Endothelial cell of umbilical vein (primary cell): Measurements from ENCODE around the gene GRM5. TPM values are rescaled to one million over a fixed set of nuclear protein-coding genes. Genes with fewer than 3 reads are reported as not detected.
"Not testable (repeated sequence)": the region's sequence is repeated elsewhere in the genome, so short reads cannot be mapped to it uniquely, and the experiment has no call there.

ENCODE experiments used
- BruUV-seq: library from RNA; stranded (reverse); fragments of 400-500 nt; replicated peaks from 2 replicates; lab custom pipeline; 2021; lab: Mats Ljungman, UMichigan
- CTCF ChIA-PET: fragments of 300-600, 350-600 bp; sonication (Branson Sonifier 250); formaldehyde crosslinking; loops from one replicate; lab custom pipeline; 2021; ENCODE audit warnings: antibody characterized with exemption, inconsistent platforms; lab: Charles Lee
- POLR2A ChIA-PET: fragments of 300-600, 350-600 bp; sonication (Branson Sonifier 250); formaldehyde crosslinking; loops from one replicate; lab custom pipeline; 2021; ENCODE audit warnings: antibody characterized with exemption, inconsistent platforms; lab: Charles Lee
- DNase-seq: peaks from one replicate; pipeline ENCODE4 v3.0.0-alpha.2; 2011; ENCODE audit warnings: low read depth, low spot score
- FAIRE-seq: peaks from 2 replicates; lab custom pipeline; 2011; peaks lifted over from hg19 to GRCh38; lab: Jason Lieb, UNC
- H2AFZ ChIP-seq: 2 replicates; pipeline ENCODE4 v1.6.0; 2012; ENCODE audit warnings: low read depth, low read length, control low read depth, inconsistent platforms
- H3K27ac ChIP-seq: 2 replicates; pipeline ENCODE4 v1.5.1; 2011; ENCODE audit warnings: low read depth, mild to moderate bottlenecking, control low read depth, low read length, moderate library complexity; ENCODE audit not compliant: insufficient read depth
- H3K27me3 ChIP-seq, 2 experiments: 2 replicates each; pipeline versions ENCODE4 v1.6.0 to v1.6.1; 2011; ENCODE audit warnings: low read length in 2 of 2, mixed read lengths in 1 of 2; ENCODE audit not compliant: control insufficient read depth in 2 of 2, insufficient read depth in 2 of 2
- H3K36me3 ChIP-seq, 2 experiments: 2 replicates in 1 of 2; 3 replicates in 1 of 2; pipeline ENCODE4 v1.5.1; 2011; ENCODE audit warnings: low read length in 2 of 2, mild to moderate bottlenecking in 1 of 2, moderate library complexity in 1 of 2; ENCODE audit not compliant: control insufficient read depth in 2 of 2, insufficient read depth in 2 of 2; ENCODE audit errors: extremely low read depth in 1 of 2
- H3K4me1 ChIP-seq: 3 replicates; pipeline ENCODE4 v1.5.1; 2011; ENCODE audit warnings: mild to moderate bottlenecking, low read length; ENCODE audit not compliant: control insufficient read depth, insufficient read depth; ENCODE audit errors: extremely low read depth
- H3K4me2 ChIP-seq: 2 replicates; pipeline ENCODE4 v1.6.1; 2011; ENCODE audit warnings: low read length, control low read depth, mixed read lengths; ENCODE audit not compliant: insufficient read depth
- H3K4me3 ChIP-seq, 3 experiments: fragments of 200-600 bp in 1 of 3; sonication (generic), shearing (Covaris generic) in 1 of 3; replicated peaks in 1 of 3; 2 replicates each; pipeline ENCODE4 v1.5.1; 2011 to 2016; ENCODE audit warnings: control low read depth in 3 of 3, low read length in 3 of 3, mild to moderate bottlenecking in 2 of 3, inconsistent platforms in 1 of 3, low read depth in 1 of 3, moderate library complexity in 1 of 3; ENCODE audit not compliant: insufficient read depth in 1 of 3
- H3K79me2 ChIP-seq: 2 replicates; pipeline ENCODE4 v1.6.0; 2012; ENCODE audit warnings: low read length, inconsistent platforms; ENCODE audit not compliant: control insufficient read depth, insufficient read depth
- H3K9ac ChIP-seq: replicated peaks from 2 replicates; pipeline ENCODE3; 2011; ENCODE audit warnings: low read length, control low read depth; ENCODE audit not compliant: insufficient read depth; ENCODE audit errors: extremely low read depth
- H3K9me1 ChIP-seq: replicated peaks from 3 replicates; pipeline ENCODE4 v1.6.0; 2011; ENCODE audit warnings: mild to moderate bottlenecking, low read length; ENCODE audit not compliant: control insufficient read depth, insufficient read depth; ENCODE audit errors: extremely low read depth
- H3K9me3 ChIP-seq: replicated peaks from 2 replicates; pipeline ENCODE4 v1.5.1; 2012; ENCODE audit warnings: low read length, inconsistent platforms; ENCODE audit not compliant: control insufficient read depth, insufficient read depth
- H4K20me1 ChIP-seq: replicated peaks from 2 replicates; pipeline ENCODE3; 2011; ENCODE audit warnings: mild to moderate bottlenecking, low read length; ENCODE audit not compliant: control insufficient read depth, insufficient read depth; ENCODE audit errors: extremely low read depth
- CTCF ChIP-seq, 2 donors: IDR thresholded peaks; 1 replicate in 1 of 2; 2 replicates in 1 of 2; pipeline ENCODE4 v1.5.1; 2011; ENCODE audit warnings: low read length in 2 of 2, mild to moderate bottlenecking in 2 of 2, moderate library complexity in 2 of 2, control low read depth in 1 of 2, inconsistent platforms in 1 of 2, low read depth in 1 of 2; ENCODE audit not compliant: insufficient read depth in 1 of 2; ENCODE audit errors: extremely low read depth in 1 of 2
- EZH2 ChIP-seq: IDR thresholded peaks from 2 replicates; pipeline ENCODE4 v1.6.1; 2012; ENCODE audit warnings: borderline replicate concordance, low read depth, mild to moderate bottlenecking, moderate library complexity, low read length, inconsistent platforms; ENCODE audit not compliant: severe bottlenecking
- FOS ChIP-seq: IDR thresholded peaks from 2 replicates; pipeline ENCODE4 v1.6.1; 2011; ENCODE audit warnings: mild to moderate bottlenecking, low read length, moderate library complexity, borderline replicate concordance; ENCODE audit not compliant: insufficient read depth
- GATA2 ChIP-seq: IDR thresholded peaks from 2 replicates; pipeline ENCODE4 v1.7.0; 2011; ENCODE audit warnings: low read depth, mild to moderate bottlenecking, moderate library complexity, mixed read lengths, low read length; ENCODE audit not compliant: insufficient read length, insufficient read depth
- JUN ChIP-seq: IDR thresholded peaks from 2 replicates; pipeline ENCODE4 v1.6.1; 2011; ENCODE audit warnings: borderline replicate concordance, low read depth; ENCODE audit not compliant: insufficient read length, insufficient read depth
- MAX ChIP-seq: IDR thresholded peaks from 2 replicates; pipeline ENCODE4 v1.6.1; 2011; ENCODE audit not compliant: insufficient read depth, insufficient read length
- MYC ChIP-seq: IDR thresholded peaks from one replicate; pipeline ENCODE4 v1.6.1; 2011; ENCODE audit warnings: mild to moderate bottlenecking, low read depth, low read length
- POLR2A ChIP-seq: IDR thresholded peaks from 2 replicates; pipeline ENCODE4 v1.6.1; 2012; ENCODE audit warnings: low read depth, mild to moderate bottlenecking, control low read depth, low read length
- POLR2AphosphoS5 ChIP-seq: IDR thresholded peaks from 2 replicates; pipeline ENCODE4 v1.6.1; 2012; ENCODE audit warnings: low read depth, mild to moderate bottlenecking, control low read depth, low read length, moderate library complexity; ENCODE audit not compliant: insufficient read depth
- dilution Hi-C: fragments of 300-500 bp; cut with MboI; formaldehyde crosslinking; loops from one replicate; pipeline ENCODE4 v1.15.0; 2019; ENCODE audit warnings: low sequenced_read_pairs; ENCODE audit not compliant: extremely low pct_ligation_motif_present
- intact Hi-C: fragments of 100-400 bp; cut with micrococcal nuclease; formaldehyde crosslinking; loops from one replicate; pipeline ENCODE4 v1.10.0; 2022
- polyA plus RNA-seq, 4 experiments: library from polyadenylated mRNA; depleted of rRNA in 3 of 4; stranded (reverse) in 3 of 4; unstranded in 1 of 4; fragments of >200 nt; gene quantifications; 2 replicates each; pipeline versions ENCODE4 v1.2.1 to v1.2.3, GENCODE V29; 2011 to 2012; ENCODE audit warnings: missing spikeins in 1 of 4
- total RNA-seq: library from RNA; stranded (reverse); gene quantifications from 2 replicates; pipeline ENCODE4 v1.2.3, GENCODE V29; 2021

The GRM5 gene
- total and polyA plus RNA-seq, 2 donors (not counting 3 experiments of a cell fraction or from before 2014, with no cell fraction given), result 0.10 to 0.11 TPM

GRCh38 chr11:88835709-88836108 lies 230.1 kb downstream of the GRM5 start:
- not testable (repeated sequence) for BruUV-seq
- FAIRE-seq, result peak; percentile 58

GRCh38 chr11:88831303-88831890 lies 234.4 kb downstream of the GRM5 start:
- Histone ChIP-seq H2AFZ (no peak overlapping the region), H3K4me1 (no peaks in the 10 kb centered on the region), H3K79me2 (no peaks in the 10 kb centered on the region), H3K9me1 (no peaks in the 10 kb centered on the region), H3K27me3 (no peaks in the 10 kb centered on the region), H3K9me3 (no peaks in the 10 kb centered on the region), H3K9ac (no peak overlapping the region), H3K27ac (no peak overlapping the region), H4K20me1 (no peaks in the 10 kb centered on the region), H3K36me3 (no peaks in the 10 kb centered on the region), H3K4me3 (no peak overlapping the region), H3K4me2 (no peak overlapping the region)
- no peak for TF ChIP-seq MYC
- no peak for TF ChIP-seq GATA2
- TF ChIP-seq EZH2, result no peak
- TF ChIP-seq MAX, result no peak
- TF ChIP-seq FOS, result no peak
- no peak for TF ChIP-seq POLR2A
- no peak for TF ChIP-seq POLR2AphosphoS5
- TF ChIP-seq JUN, result no peak
- TF ChIP-seq CTCF (IDR thresholded peaks at IDR 0.05; ENCODE audit: extremely low read depth in 1 of 2, insufficient read depth in 1 of 2, low read depth in 1 of 2, low read length in 2 of 2), result no peak
- intact Hi-C loops (no loop called here), dilution Hi-C loops (no loop called here)
- FAIRE-seq (no peak), DNase-seq (no peak)
- BruUV-seq, result no TSS peak
- POLR2A ChIA-PET, result no interaction called here
- CTCF ChIA-PET, result no interaction called here

More at GRCh38 chr11:88835709-88836108, 230.1 kb downstream of the GRM5 start:
- H3K27me3 ChIP-seq, dilution Hi-C loops, H2AFZ ChIP-seq, DNase-seq, H3K9ac ChIP-seq, H3K79me2 ChIP-seq, H3K4me2 ChIP-seq, H3K9me1 ChIP-seq, intact Hi-C loops, H3K4me1 ChIP-seq, CTCF ChIA-PET, H4K20me1 ChIP-seq, H3K4me3 ChIP-seq, H3K9me3 ChIP-seq, H3K27ac ChIP-seq, H3K36me3 ChIP-seq, POLR2A ChIA-PET: not testable (repeated sequence)
